ENCODE results near the gene CHAF1B.

DNA sequence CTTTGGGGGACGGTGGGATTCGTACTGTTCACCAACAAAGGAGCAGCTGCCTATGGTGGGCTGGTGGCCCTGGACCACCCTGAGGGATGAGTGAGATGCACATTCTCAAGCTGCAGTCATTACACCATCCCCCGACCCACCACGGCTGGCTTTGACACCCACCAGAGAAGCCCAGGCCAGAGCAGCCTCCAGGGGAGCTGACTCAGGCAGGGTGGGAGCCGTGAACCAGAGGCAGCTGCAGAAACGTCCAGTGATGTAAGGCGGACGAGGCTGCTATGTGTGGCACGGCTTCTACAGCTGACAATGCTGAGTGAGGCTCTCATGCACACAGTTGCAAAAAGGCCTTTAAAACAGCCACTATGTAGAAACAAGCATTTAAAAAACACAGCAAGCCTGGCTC lies 40.1 kb downstream of the CHAF1B start:
- TF ChIP-seq, protein P1, sequence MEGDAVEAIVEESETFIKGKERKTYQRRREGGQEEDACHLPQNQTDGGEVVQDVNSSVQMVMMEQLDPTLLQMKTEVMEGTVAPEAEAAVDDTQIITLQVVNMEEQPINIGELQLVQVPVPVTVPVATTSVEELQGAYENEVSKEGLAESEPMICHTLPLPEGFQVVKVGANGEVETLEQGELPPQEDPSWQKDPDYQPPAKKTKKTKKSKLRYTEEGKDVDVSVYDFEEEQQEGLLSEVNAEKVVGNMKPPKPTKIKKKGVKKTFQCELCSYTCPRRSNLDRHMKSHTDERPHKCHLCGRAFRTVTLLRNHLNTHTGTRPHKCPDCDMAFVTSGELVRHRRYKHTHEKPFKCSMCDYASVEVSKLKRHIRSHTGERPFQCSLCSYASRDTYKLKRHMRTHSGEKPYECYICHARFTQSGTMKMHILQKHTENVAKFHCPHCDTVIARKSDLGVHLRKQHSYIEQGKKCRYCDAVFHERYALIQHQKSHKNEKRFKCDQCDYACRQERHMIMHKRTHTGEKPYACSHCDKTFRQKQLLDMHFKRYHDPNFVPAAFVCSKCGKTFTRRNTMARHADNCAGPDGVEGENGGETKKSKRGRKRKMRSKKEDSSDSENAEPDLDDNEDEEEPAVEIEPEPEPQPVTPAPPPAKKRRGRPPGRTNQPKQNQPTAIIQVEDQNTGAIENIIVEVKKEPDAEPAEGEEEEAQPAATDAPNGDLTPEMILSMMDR (conservative IDR thresholded peaks at IDR 0.05; ENCODE audit: low read length): no peak
- TF ChIP-seq EZH2phosphoT487 (IDR thresholded peaks at IDR 0.05; ENCODE audit: borderline replicate concordance, low read depth, low read length): no peak
